OCI-LY3 (cell line): ENCODE measurements around the gene NAV2.

Experiments used
- H2AFZ ChIP-seq: fragments of 200-600, 300-600 bp; shearing (Covaris generic); 2 replicates; pipeline ENCODE4 v1.6.0; 2014; ENCODE audit warnings: antibody characterized with exemption, low read depth, low read length
- H3K27ac ChIP-seq: fragments of 200-600, 300-600 bp; sonication (generic); 2 replicates; pipeline ENCODE4 v1.5.1; 2014; ENCODE audit warnings: mild to moderate bottlenecking, low read length, moderate library complexity, mixed read lengths
- H3K27me3 ChIP-seq: fragments of 200-600, 300-600 bp; sonication (generic); 2 replicates; pipeline ENCODE4 v1.6.1; 2014; ENCODE audit warnings: low read depth, low read length, mixed read lengths
- H3K36me3 ChIP-seq: fragments of 200-600, 300-600 bp; sonication (generic); replicated peaks from 2 replicates; pipeline ENCODE3; 2014; ENCODE audit warnings: low read depth, low read length, mixed read lengths
- H3K4me1 ChIP-seq: fragments of 300-600, 200-600 bp; sonication (generic); 2 replicates; pipeline ENCODE4 v1.6.1; 2014; ENCODE audit warnings: low read length, mixed read lengths
- H3K4me2 ChIP-seq: fragments of 200-600, 300-600 bp; sonication (generic); 2 replicates; pipeline ENCODE4 v1.6.1; 2014; ENCODE audit warnings: low read length, mixed read lengths
- H3K4me3 ChIP-seq: fragments of 300-600, 200-600 bp; sonication (generic); 2 replicates; pipeline ENCODE4 v1.5.1; 2014; ENCODE audit warnings: antibody characterized with exemption, mild to moderate bottlenecking, low read length, moderate library complexity
- H3K79me2 ChIP-seq: fragments of 300-600, 200-600 bp; shearing (Covaris generic); 2 replicates; pipeline ENCODE4 v1.6.1; 2014; ENCODE audit warnings: mild to moderate bottlenecking, low read length, mixed read lengths
- H3K9ac ChIP-seq: fragments of 300-600, 200-600 bp; shearing (Covaris generic); 2 replicates; pipeline ENCODE4 v1.6.0; 2014; ENCODE audit warnings: mild to moderate bottlenecking, low read length, moderate library complexity
- H3K9me3 ChIP-seq: fragments of 200-600, 300-600 bp; shearing (Covaris generic); 2 replicates; pipeline ENCODE4 v1.6.1; 2014; ENCODE audit warnings: low read length, mixed read lengths; ENCODE audit not compliant: insufficient read depth
- H4K20me1 ChIP-seq: fragments of 200-600, 300-600 bp; sonication (generic); 2 replicates; pipeline ENCODE4 v1.6.1; 2016; ENCODE audit warnings: low read length, mixed read lengths; ENCODE audit not compliant: insufficient read depth
- CTCF ChIP-seq: fragments of 200-600, 300-600 bp; sonication (generic); IDR thresholded peaks from 2 replicates; pipeline ENCODE4 v1.5.1; 2014; ENCODE audit warnings: antibody characterized with exemption, low read length, low read depth
- EZH2phosphoT487 ChIP-seq: fragments of 200-600 bp; shearing (Covaris generic); IDR thresholded peaks from 2 replicates; pipeline ENCODE4 v1.6.1; 2018; ENCODE audit warnings: antibody characterized with exemption, mixed run types, low read depth

The NAV2 gene

DNA sequence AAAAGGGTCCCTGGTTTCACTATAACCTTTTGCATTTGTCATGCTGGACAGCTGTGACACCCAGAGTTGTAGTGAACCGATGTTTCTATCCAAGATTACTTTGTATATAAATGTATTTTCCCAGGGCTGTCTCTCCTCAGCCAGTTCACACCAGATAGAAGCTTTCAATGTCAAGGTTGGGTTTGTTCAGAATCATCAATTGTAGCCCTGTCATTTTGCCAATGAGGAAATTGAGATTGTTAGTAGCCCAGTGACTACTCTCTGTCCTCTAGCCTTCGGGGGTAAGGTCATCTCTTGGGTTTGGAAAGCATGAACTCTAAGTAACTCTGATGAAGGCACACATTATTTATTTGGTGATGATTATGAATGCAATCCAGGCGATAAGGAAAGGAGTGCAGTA is 282.0 kb downstream of the NAV2 start:
- Histone ChIP-seq H3K4me3 (no peak overlapping the region), H3K27me3 (peaks cover 40% of the 10 kb centered on the region), H3K9ac (no peak overlapping the region), H3K79me2 (no peaks in the 10 kb centered on the region), H3K4me2 (no peak overlapping the region), H3K27ac (no peak overlapping the region), H3K36me3 (peaks cover 5% of the 10 kb centered on the region), H4K20me1 (no peaks in the 10 kb centered on the region), H3K9me3 (0 out of 2 replicates have a peak, but pooled peaks cover 3% of the 10 kb centered on the region), H2AFZ (no peak overlapping the region), H3K4me1 (peaks cover 3% of the 10 kb centered on the region)
- no peak for TF ChIP-seq CTCF
- TF ChIP-seq EZH2phosphoT487, result no peak

DNA sequence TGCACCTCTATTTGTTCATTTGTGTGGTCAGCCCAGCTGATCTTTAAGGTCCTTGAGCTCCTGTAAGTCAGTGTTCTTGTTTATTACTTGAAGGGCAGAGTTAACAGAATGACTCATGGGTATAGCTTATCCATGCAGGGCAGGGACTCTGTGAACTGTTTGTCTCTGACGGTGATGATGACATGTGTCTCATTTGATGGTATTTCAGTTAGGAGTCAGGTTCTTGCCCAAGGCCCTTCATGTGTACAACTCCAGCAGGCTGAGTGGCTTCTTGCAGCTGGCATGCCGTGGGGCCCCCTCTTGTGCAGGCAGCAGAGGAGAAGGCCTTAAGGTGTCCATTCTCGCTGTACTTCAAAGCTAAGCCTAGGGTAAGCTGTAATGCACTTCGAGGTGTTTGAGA is 282.5 kb downstream of the NAV2 start:
- Histone ChIP-seq H3K79me2 (no peaks in the 10 kb centered on the region), H3K36me3 (peaks cover 5% of the 10 kb centered on the region), H4K20me1 (no peaks in the 10 kb centered on the region), H3K9me3 (0 out of 2 replicates have a peak, but pooled peaks cover 3% of the 10 kb centered on the region), H3K4me3 (no peak overlapping the region), H3K9ac (no peak overlapping the region), H3K27ac (no peak overlapping the region), H3K4me1 (peaks cover 3% of the 10 kb centered on the region), H3K27me3 (peaks cover 41% of the 10 kb centered on the region), H3K4me2 (no peak overlapping the region), H2AFZ (no peak overlapping the region)
- TF ChIP-seq CTCF (no peak), EZH2phosphoT487 (no peak)

- TF ChIP-seq EZH2phosphoT487, result no peak
- TF ChIP-seq CTCF, result no peak
- Histone ChIP-seq H3K4me1 (peaks cover 3% of the 10 kb centered on the region), H3K27me3 (peaks cover 53% of the 10 kb centered on the region), H3K79me2 (no peaks in the 10 kb centered on the region), H3K4me3 (no peak overlapping the region), H2AFZ (no peak overlapping the region), H3K9ac (no peak overlapping the region), H3K4me2 (no peak overlapping the region), H3K36me3 (peaks cover 5% of the 10 kb centered on the region), H3K27ac (no peak overlapping the region), H3K9me3 (0 out of 2 replicates have a peak, but pooled peaks cover 3% of the 10 kb centered on the region), H4K20me1 (no peaks in the 10 kb centered on the region)
Observed at GRCh38 chr11:19996571-19996970, 283.9 kb downstream of the NAV2 start.

GRCh38 chr11:20000022-20000350 is 287.3 kb downstream of the NAV2 start:
- Histone ChIP-seq H3K4me3 (no peak overlapping the region), H3K27ac (no peak overlapping the region), H3K9me3 (no peaks in the 10 kb centered on the region), H3K4me1 (peaks cover 8% of the 10 kb centered on the region; the same call in 1 of the 2 replicates), H3K4me2 (no peak overlapping the region), H3K79me2 (no peaks in the 10 kb centered on the region), H3K36me3 (no peaks in the 10 kb centered on the region), H3K9ac (no peak overlapping the region), H3K27me3 (peaks cover 78% of the 10 kb centered on the region), H2AFZ (no peak overlapping the region), H4K20me1 (no peaks in the 10 kb centered on the region)
- TF ChIP-seq EZH2phosphoT487, result no peak
- TF ChIP-seq CTCF, result no peak
